ENCODE results near the gene ACTRT1.

ACTRT1 gene

DNA sequence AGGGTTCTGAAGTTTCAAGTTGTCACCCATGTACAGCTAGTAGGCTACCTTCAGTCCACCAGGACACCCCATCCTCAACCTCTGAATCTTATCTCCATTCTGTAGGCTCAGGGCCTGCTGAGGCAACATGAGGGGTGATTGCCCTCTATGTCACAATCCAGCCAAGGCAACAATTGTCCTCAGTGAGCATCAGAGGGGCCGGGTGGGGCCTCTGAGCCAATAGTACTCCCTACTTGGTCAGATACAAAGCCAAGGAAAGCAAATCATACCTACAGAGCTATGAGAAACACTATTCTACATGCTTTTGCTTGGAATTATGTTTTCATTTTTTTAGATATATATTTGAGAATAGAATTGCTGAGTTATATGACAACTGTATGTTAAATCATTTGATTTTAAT is at the start of gene ACTRT1:
Gene ACTRT1, minus strand, starts transcription at position 101 of the 400 bp plus-strand sequence. CDS start 197 bp downstream, outside the sequence.
- DNase-seq (ENCODE audit: low spot score) = no peak

- no peak for DNase-seq (ENCODE audit: low spot score)
Observed at GRCh38 chrX:128078545-128078944, 26.3 kb upstream of the ACTRT1 start.

DNA sequence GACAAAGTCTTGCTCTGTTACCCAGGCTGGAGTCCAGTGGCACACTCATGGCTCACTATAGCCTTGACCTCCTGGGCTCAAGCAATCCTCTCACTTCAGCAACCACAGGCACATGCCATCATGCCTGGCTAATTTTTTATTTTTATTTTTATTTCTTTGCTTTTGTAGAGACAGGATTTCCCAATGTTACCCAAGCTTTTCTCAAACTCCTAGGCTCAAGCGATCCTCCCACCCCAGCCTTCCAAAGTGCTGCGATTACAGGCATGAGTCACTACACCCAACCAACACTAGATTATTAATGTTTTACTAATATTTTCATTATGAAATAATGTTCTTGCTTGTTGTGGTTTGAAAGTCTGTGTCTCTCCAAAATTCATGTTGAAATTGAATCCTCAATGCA is 5.2 kb upstream of the ACTRT1 start:
- DNase-seq (ENCODE audit: low spot score) = no peak

- DNase-seq (ENCODE audit: low spot score) = no peak
Observed at GRCh38 chrX:128051526-128051925, 677 bp downstream of the ACTRT1 start.

- no peak for DNase-seq (ENCODE audit: low spot score)
Observed at GRCh38 chrX:128035318-128035717, 16.9 kb downstream of the ACTRT1 start.

DNA sequence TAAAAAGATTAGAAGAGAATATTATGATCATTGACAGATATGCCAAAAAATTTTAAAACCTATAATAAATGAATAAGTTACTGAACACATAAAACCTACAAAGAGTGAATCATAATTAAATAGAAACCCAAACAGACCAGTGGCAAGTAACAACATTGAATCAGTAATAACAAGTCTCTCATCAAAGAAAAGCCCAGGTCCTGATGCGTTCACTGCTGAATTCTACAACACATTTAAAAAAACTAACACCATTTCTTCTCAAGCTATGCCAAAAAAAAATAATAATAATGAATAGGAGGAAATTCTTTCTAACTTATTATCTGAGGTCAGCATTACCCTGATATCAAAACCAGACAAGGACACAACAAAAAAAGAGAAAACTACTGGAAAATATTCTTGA is 30.6 kb downstream of the ACTRT1 start:
- no peak for DNase-seq (ENCODE audit: low spot score)

GRCh38 chrX:128020701-128021100 is 31.5 kb downstream of the ACTRT1 start:
- no peak for DNase-seq (ENCODE audit: low spot score)

- DNase-seq (ENCODE audit: low spot score) = no peak
Observed at GRCh38 chrX:128019218-128019617, 33.0 kb downstream of the ACTRT1 start.

- DNase-seq (ENCODE audit: low spot score) = no peak
Observed at GRCh38 chrX:128012015-128012414, 40.2 kb downstream of the ACTRT1 start.

- DNase-seq (ENCODE audit: low spot score) = no peak
Observed at GRCh38 chrX:128007882-128008281, 44.3 kb downstream of the ACTRT1 start.

Measured in kidney capillary endothelial cell (primary cell).